ENCODE data around the gene ITIH6. TPM values are rescaled to one million over a fixed set of nuclear protein-coding genes. Genes with fewer than 3 reads are reported as not detected.
"Not testable (repeated sequence)": the region's sequence is repeated elsewhere in the genome, so short reads cannot be mapped to it uniquely, and the experiment has no call there.

Gene ITIH6
- total RNA-seq, 2 donors from 2014 or later = not detected

- intact Hi-C loops (cut with DNase I); DNase-seq (ENCODE audit: low spot score): not testable (repeated sequence)
These were observed 61.6 kb downstream of the ITIH6 start for GRCh38 chrX:54736298-54736942.

GRCh38 chrX:54721424-54721823 is 76.6 kb downstream of the ITIH6 start:
- intact Hi-C loops (cut with DNase I) = no loop called here
- no peak for DNase-seq (ENCODE audit: low spot score)

- intact Hi-C loops (cut with DNase I) = no loop called here
- no peak for DNase-seq (ENCODE audit: low spot score)
These were observed 82.4 kb downstream of the ITIH6 start for GRCh38 chrX:54715621-54716020.

GRCh38 chrX:54714424-54714823 is 83.6 kb downstream of the ITIH6 start:
- intact Hi-C loops (cut with DNase I) = loop anchor here in 1 of 2 donors (5.0 kb wide), 1 partner anchor 1347 kb away; no protein-coding TSS in a partner anchor
- no peak for DNase-seq (ENCODE audit: low spot score)

- no peak for DNase-seq (ENCODE audit: low spot score)
- intact Hi-C loops (cut with DNase I) = loop anchor here in 1 of 2 donors (5.0 kb wide), 1 partner anchor 1344 kb away; no protein-coding TSS in a partner anchor
These were observed 86.3 kb downstream of the ITIH6 start for GRCh38 chrX:54711735-54712134.

- intact Hi-C loops (cut with DNase I) = loop anchor here in 1 of 2 donors (5.0 kb wide), 1 partner anchor 1344 kb away; no protein-coding TSS in a partner anchor
- no peak for DNase-seq (ENCODE audit: low spot score)
These were observed 87.1 kb downstream of the ITIH6 start for GRCh38 chrX:54710920-54711319.

GRCh38 chrX:54708404-54708803 is 89.7 kb downstream of the ITIH6 start:
- DNase-seq (ENCODE audit: low spot score) = no peak
- intact Hi-C loops (cut with DNase I) = no loop called here

Other genes with a start within 250 kb of the ITIH6 start
- gene MAGED2, start 9.5 kb upstream of the ITIH6 start, total RNA-seq = 100 to 1,000 TPM; 137 to 140 TPM
- 1 to 10 TPM; 6.7 to 7.7 TPM for gene TRO, start 122.6 kb upstream of the ITIH6 start, total RNA-seq
- gene PFKFB1, start 195.9 kb upstream of the ITIH6 start, total RNA-seq = under 1 TPM; 0.14 to 0.42 TPM
- gene APEX2, start 202.1 kb upstream of the ITIH6 start, total RNA-seq = 10 to 100 TPM in 1 of 2 donors, 1 to 10 TPM in 1; 8.5 to 10.5 TPM
- gene ALAS2, start 232.7 kb upstream of the ITIH6 start, total RNA-seq = 10 to 100 TPM in 1 of 2 donors, 1 to 10 TPM in 1; 4.7 to 13.1 TPM

Measured in posterior vena cava (tissue), 2 donors.